OCI-LY3 (cell line): ENCODE data around the gene DIAPH2.

Source experiments
- EZH2phosphoT487 ChIP-seq: fragments of 200-600 bp; shearing (Covaris generic); IDR thresholded peaks from 2 replicates; pipeline ENCODE4 v1.6.1; 2018; ENCODE audit warnings: antibody characterized with exemption, mixed run types, low read depth
- TF ChIP-seq, protein P1 (sequence below): fragments of 200-600, 300-600 bp; sonication (generic); IDR thresholded peaks from 2 replicates; pipeline ENCODE4 v1.5.1; 2014; ENCODE audit warnings: antibody characterized with exemption, low read length, low read depth

DNA sequence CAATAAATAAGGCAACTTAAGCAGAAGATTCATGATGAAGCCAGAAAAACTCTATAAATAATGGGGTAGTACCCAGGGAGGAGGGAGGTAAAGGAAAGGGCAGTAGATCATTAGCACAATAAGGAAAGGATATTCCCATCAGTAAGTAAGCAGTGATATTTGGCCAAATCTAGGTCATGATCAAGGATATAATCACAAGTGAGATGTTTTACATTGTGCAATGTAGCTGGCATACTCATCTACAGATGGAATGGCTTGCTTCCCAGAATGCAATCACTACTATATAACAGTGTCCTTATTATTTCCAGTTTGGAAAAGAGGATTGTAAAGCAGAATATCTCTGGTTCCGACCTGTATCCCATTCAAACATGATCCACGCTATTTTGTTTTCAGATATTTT, 682.5 kb downstream of the DIAPH2 start:
- no peak for TF ChIP-seq EZH2phosphoT487
- TF ChIP-seq, protein P1, sequence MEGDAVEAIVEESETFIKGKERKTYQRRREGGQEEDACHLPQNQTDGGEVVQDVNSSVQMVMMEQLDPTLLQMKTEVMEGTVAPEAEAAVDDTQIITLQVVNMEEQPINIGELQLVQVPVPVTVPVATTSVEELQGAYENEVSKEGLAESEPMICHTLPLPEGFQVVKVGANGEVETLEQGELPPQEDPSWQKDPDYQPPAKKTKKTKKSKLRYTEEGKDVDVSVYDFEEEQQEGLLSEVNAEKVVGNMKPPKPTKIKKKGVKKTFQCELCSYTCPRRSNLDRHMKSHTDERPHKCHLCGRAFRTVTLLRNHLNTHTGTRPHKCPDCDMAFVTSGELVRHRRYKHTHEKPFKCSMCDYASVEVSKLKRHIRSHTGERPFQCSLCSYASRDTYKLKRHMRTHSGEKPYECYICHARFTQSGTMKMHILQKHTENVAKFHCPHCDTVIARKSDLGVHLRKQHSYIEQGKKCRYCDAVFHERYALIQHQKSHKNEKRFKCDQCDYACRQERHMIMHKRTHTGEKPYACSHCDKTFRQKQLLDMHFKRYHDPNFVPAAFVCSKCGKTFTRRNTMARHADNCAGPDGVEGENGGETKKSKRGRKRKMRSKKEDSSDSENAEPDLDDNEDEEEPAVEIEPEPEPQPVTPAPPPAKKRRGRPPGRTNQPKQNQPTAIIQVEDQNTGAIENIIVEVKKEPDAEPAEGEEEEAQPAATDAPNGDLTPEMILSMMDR = no peak
